Stomach smooth muscle (tissue), 2 donors: ENCODE results near the gene WDR38.

Experiments used
- H3K27ac ChIP-seq: one replicate; pipeline ENCODE4 v1.7.0; 2013; ENCODE audit warnings: mild to moderate bottlenecking, low read length, inconsistent platforms
- H3K27me3 ChIP-seq, 2 donors: one replicate each; pipeline ENCODE4 v1.7.0; 2013; ENCODE audit warnings: low read length in 2 of 2; ENCODE audit not compliant: insufficient read depth in 2 of 2, control insufficient read depth in 1 of 2
- H3K36me3 ChIP-seq, 2 donors: one replicate each; pipeline ENCODE4 v1.7.0; 2013; ENCODE audit warnings: low read length in 2 of 2; ENCODE audit not compliant: control insufficient read depth in 2 of 2, insufficient read depth in 2 of 2
- H3K4me1 ChIP-seq: one replicate; pipeline ENCODE4 v1.7.0; 2013; ENCODE audit warnings: low read length; ENCODE audit not compliant: control insufficient read depth, insufficient read depth
- H3K4me3 ChIP-seq, 2 donors: one replicate each; pipeline ENCODE4 v1.7.0; 2013; ENCODE audit warnings: low read length in 2 of 2
- H3K9ac ChIP-seq, 2 donors: one replicate each; pipeline ENCODE4 v1.7.0; 2013; ENCODE audit warnings: low read length in 2 of 2, mild to moderate bottlenecking in 1 of 2
- H3K9me3 ChIP-seq, 2 donors: one replicate each; pipeline ENCODE4 v1.7.0; 2013; ENCODE audit warnings: low read length in 2 of 2; ENCODE audit not compliant: control insufficient read depth in 2 of 2
- donor health status: healthy.
- donor health status: Pancreatic carcinoma.

The WDR38 gene

GRCh38 chr9:124886866-124887492, 33.7 kb downstream of the WDR38 start:
- Histone ChIP-seq H3K9ac (no peak overlapping the region), H3K27me3 (no peaks in the 10 kb centered on the region), H3K4me3 (no peak overlapping the region), H3K36me3 (peaks cover 49 to 63% of the 10 kb centered on the region in 2 donors), H3K27ac (no peak overlapping the region), H3K9me3 (no peaks in the 10 kb centered on the region), H3K4me1 (no peaks in the 10 kb centered on the region)

GRCh38 chr9:124887832-124888231, 34.6 kb downstream of the WDR38 start:
- Histone ChIP-seq H3K36me3 (peaks cover 45 to 56% of the 10 kb centered on the region in 2 donors), H3K4me1 (no peaks in the 10 kb centered on the region), H3K27me3 (no peaks in the 10 kb centered on the region), H3K9ac (no peak overlapping the region), H3K9me3 (no peaks in the 10 kb centered on the region), H3K4me3 (no peak overlapping the region), H3K27ac (no peak overlapping the region)

- H3K4me1 ChIP-seq = no peaks in the 10 kb centered on the region
- H3K9ac ChIP-seq = no peak overlapping the region
- no peaks in the 10 kb centered on the region for H3K27me3 ChIP-seq
- H3K4me3 ChIP-seq = no peak overlapping the region
- no peaks in the 10 kb centered on the region for H3K9me3 ChIP-seq
- no peak overlapping the region for H3K27ac ChIP-seq
- peaks cover 48 to 59% of the 10 kb centered on the region in 2 donors for H3K36me3 ChIP-seq
These were observed 35.7 kb downstream of the WDR38 start for GRCh38 chr9:124889006-124889405.

DNA sequence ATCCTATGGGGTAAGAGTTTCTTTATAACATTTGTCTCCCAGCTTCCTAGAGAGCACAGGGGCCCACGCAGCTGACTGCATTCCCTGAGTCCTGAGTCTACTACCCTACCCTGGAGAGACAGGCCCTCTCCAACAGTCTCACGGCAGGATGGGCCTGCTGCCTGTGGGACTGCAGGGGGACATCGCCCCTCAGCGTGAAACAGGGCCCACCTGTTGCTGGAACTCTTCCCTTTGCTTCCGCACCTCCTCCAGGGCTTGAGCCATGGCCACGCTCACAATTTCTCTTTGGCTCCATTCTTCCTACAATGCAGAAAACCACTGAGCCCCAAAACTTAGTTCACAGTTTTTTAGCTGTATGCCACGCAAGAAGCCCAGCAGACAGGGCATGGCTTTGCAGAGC, 36.9 kb downstream of the WDR38 start:
- H3K27me3 ChIP-seq = no peaks in the 10 kb centered on the region
- H3K9me3 ChIP-seq = no peaks in the 10 kb centered on the region
- no peak overlapping the region for H3K4me3 ChIP-seq
- H3K36me3 ChIP-seq = peaks cover 44 to 55% of the 10 kb centered on the region in 2 donors
- no peaks in the 10 kb centered on the region for H3K4me1 ChIP-seq
- no peak overlapping the region for H3K27ac ChIP-seq
- no peak overlapping the region for H3K9ac ChIP-seq

DNA sequence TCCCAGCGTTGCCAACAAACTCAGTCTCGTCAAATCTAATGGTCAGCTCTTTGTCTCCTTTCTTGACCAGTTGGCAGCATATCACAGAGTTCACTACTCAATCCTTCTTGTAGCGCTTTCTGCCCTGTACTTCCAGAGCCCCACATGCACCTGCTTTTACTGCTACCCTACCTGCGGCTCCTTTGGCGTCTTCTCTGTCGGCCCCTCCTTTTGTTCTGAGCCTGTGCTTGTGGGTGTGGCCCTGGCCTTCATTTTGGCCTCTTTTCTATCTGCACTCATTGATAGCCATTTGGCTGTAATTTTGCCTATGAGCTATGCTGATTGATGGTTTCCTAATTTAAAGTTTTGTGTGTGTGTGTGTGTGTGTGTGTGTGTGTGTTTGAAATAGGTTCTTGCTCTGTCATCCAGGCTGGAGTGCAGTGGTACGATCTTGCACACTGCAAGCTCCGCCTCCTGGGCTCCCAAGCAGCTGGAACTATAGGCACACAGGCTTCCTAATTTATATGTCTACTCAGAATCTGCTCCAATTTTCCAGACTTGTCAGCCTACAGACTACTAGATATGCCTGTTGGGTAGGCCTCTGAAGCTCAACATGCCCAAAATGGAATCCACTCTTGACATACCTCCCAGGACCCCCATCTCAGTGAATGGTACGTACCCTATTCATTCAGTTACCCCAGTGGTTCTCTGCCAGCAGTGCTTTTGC, 40.9 kb downstream of the WDR38 start:
- Histone ChIP-seq H3K36me3 (peaks cover 41 to 46% of the 10 kb centered on the region in 2 donors), H3K9ac (no peak overlapping the region), H3K4me1 (no peaks in the 10 kb centered on the region), H3K4me3 (no peak overlapping the region), H3K27me3 (no peaks in the 10 kb centered on the region), H3K9me3 (no peaks in the 10 kb centered on the region), H3K27ac (no peak overlapping the region)

DNA sequence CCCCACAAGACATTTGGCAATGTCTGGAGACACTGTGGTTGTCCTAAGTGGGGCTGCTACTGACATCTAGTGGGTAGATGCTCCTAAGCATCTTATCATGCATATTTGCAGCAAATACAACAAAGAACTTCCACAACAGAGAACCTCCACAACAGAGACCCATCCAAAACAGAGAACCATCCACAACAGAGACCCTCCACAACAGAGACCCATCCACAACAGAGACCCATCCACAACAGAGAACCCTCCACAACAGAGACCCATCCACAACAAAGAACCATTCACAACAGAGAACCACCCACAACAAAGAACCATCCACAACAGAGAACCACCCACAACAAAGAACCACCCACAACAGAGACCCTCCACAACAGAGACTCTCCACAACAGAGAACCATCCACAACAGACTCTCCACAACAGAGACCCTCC, 41.5 kb downstream of the WDR38 start:
- H3K4me1 ChIP-seq = no peaks in the 10 kb centered on the region
- no peaks in the 10 kb centered on the region for H3K27me3 ChIP-seq
- H3K9ac ChIP-seq = peak overlapping the region in 1 of 2 donors; percentile 55
- H3K36me3 ChIP-seq = peaks cover 42 to 46% of the 10 kb centered on the region in 2 donors
- no peak overlapping the region for H3K27ac ChIP-seq
- H3K9me3 ChIP-seq = no peaks in the 10 kb centered on the region
- H3K4me3 ChIP-seq = no peak overlapping the region

DNA sequence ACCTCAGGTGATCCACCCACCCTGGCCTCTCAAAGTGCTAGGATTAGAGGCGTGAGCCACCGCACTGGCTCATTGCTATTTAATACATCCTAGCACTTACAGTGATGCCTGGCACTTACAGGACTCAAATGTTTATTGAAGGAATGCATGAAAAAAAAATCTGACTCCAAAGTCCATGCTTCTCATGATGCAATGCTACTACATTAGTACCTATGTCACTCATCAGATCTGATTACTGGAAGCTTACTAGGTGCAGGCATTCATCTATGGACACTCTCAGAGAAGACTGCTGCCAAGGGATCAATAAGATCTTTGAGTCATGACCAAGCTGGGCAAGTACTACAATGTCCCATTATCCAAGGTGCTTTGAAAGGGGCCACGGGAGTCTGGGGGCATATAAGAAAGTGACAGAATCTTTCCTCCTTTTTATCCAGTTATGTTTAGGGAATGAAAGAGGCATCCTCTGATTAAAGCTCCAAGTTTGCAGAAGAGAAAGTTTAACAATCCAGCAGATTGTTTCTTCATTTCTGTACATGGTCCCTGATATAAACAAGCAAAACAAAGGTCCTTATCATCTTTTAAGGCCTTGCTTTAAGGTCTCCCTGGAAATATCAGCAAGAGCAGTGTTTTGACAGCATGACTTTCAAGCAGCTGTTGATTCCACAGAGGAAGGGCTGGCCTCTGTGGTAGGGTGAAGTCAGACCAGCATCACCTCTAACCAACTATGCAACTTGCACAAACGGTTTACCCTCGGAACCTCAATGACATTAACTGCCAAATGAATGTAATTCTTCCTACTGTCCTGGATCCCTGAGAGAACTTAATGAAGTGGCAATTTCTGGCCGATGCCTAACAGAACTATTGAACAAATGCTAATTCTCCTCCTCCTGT, 44.6 kb downstream of the WDR38 start:
- no peak overlapping the region for H3K4me3 ChIP-seq
- no peaks in the 10 kb centered on the region for H3K9me3 ChIP-seq
- H3K4me1 ChIP-seq = no peaks in the 10 kb centered on the region
- H3K9ac ChIP-seq = no peak overlapping the region
- no peaks in the 10 kb centered on the region for H3K27me3 ChIP-seq
- no peak overlapping the region for H3K27ac ChIP-seq
- H3K36me3 ChIP-seq = peaks cover 38 to 40% of the 10 kb centered on the region in 2 donors

DNA sequence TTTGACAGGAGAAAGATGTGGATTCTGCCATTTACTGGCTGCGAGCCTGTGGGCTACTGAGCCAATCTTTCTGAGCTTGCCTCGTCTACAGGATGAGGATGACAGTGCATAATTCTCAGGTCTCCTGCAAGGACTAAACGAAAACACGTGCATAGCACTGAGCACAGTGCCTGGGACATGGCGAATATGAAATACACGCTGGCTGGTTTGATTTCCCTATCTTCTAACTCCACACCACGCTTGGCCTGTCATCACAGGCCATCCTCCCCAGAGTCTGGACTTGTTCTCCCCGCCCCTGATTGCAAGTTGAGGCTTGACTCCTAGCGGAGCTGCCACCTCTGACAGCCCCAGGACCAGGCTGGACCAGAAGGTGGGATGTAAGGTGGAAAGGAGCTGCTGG, 46.6 kb downstream of the WDR38 start:
- Histone ChIP-seq H3K36me3 (peaks cover 36 to 40% of the 10 kb centered on the region in 2 donors), H3K27ac (no peak overlapping the region), H3K9ac (no peak overlapping the region), H3K9me3 (no peaks in the 10 kb centered on the region), H3K4me3 (no peak overlapping the region), H3K4me1 (no peaks in the 10 kb centered on the region), H3K27me3 (no peaks in the 10 kb centered on the region)

DNA sequence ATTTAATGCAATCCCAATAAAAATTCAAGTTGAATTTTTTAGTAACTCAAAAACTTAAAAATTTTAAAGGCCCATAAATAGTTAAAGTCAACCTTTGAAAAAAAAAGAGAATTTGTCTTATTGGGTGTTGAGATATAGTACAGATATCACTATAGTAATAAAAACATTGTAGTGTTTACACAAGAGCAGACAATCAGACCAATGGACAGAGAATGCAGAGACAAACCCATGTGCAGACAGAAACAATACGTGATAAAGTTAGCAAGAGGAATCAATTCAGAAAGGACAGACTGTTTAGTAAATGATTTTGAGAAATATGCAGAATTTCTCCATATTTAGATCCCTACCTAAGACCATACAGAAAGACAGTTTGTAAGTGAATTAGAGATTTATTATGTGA, 53.7 kb downstream of the WDR38 start:
- Histone ChIP-seq H3K9me3 (no peaks in the 10 kb centered on the region), H3K36me3 (peaks cover 24% of the 10 kb centered on the region in 2 donors), H3K9ac (no peak overlapping the region), H3K27ac (no peak overlapping the region), H3K4me1 (no peaks in the 10 kb centered on the region), H3K4me3 (no peak overlapping the region), H3K27me3 (no peaks in the 10 kb centered on the region)
